WI38 (cell line): Measurements from ENCODE around the gene CPPED1.

ENCODE experiments used
- H3K4me3 ChIP-seq: 2 replicates; pipeline ENCODE4 v1.5.1; 2011; ENCODE audit warnings: low read depth, mild to moderate bottlenecking, control low read depth, low read length
- TF ChIP-seq, protein P1 (sequence below): IDR thresholded peaks from 2 replicates; pipeline ENCODE4 v1.5.1; 2012; ENCODE audit warnings: low read depth, mild to moderate bottlenecking, control low read depth, low read length

CPPED1 gene

DNA sequence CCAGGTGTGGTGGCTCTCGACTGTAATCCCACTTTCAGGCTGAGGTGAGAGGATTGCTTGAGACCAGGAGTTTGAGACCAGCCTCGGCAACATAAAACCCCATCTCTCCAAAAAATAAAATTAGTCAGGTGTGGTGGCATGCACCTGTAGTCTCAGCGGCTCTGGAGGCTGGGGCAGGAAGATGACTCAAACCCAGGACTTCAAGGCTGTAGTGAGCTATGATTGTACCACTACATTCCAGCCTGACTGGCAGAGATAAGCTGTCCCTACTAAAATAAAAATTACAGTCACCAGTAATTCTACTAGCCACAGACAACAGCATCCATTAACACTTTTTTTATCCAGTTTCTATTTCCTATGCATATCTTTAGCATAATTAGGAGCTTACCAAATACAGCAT is 176.3 kb downstream of the CPPED1 start:
- no peak overlapping the region for H3K4me3 ChIP-seq

DNA sequence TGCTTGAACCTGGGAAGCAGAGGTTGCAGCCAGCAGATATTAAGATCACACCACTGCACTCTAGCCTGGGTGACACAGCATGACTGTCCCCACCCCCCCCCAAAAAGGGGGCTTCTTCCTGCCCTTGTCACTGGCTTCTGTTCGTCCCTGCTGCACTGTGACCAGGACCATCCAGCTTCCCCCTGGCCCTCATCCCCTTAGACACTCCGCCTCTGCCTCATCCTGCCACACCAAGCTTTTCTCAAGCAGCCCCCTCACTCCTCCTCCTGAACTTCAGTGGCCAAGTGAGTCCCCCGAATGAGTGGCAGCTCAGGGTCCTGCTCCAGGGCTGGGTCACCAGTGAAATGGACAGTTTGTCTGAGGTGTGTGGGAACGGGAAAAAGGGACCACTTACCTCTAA is 177.3 kb downstream of the CPPED1 start:
- TF ChIP-seq, protein P1, sequence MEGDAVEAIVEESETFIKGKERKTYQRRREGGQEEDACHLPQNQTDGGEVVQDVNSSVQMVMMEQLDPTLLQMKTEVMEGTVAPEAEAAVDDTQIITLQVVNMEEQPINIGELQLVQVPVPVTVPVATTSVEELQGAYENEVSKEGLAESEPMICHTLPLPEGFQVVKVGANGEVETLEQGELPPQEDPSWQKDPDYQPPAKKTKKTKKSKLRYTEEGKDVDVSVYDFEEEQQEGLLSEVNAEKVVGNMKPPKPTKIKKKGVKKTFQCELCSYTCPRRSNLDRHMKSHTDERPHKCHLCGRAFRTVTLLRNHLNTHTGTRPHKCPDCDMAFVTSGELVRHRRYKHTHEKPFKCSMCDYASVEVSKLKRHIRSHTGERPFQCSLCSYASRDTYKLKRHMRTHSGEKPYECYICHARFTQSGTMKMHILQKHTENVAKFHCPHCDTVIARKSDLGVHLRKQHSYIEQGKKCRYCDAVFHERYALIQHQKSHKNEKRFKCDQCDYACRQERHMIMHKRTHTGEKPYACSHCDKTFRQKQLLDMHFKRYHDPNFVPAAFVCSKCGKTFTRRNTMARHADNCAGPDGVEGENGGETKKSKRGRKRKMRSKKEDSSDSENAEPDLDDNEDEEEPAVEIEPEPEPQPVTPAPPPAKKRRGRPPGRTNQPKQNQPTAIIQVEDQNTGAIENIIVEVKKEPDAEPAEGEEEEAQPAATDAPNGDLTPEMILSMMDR, result no peak
- H3K4me3 ChIP-seq, result no peak overlapping the region

More for the DNA sequence above, 176.3 kb downstream of the CPPED1 start:
- TF ChIP-seq, protein P1, result no peak

DNA sequence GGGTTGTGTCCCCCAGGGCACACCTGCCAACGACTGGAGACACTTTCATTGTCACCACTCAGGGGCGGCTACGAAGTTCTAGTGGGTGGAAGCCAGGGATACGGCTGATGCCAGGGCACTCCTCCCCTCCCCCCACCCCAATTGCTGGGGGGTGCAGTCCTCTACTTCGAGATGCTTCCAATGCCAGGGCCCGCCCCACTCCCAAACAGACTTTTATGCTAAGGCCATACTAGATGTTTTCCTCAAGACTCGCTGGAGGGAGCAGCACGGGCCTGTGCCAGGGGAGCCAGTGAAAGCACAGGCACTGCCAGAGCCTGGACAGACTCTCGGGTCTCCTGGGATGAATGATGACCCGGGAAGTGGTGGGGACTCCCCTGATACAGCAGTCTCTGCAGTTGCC is 178.0 kb downstream of the CPPED1 start:
- TF ChIP-seq, protein P1, result no peak
- H3K4me3 ChIP-seq, result no peak overlapping the region

DNA sequence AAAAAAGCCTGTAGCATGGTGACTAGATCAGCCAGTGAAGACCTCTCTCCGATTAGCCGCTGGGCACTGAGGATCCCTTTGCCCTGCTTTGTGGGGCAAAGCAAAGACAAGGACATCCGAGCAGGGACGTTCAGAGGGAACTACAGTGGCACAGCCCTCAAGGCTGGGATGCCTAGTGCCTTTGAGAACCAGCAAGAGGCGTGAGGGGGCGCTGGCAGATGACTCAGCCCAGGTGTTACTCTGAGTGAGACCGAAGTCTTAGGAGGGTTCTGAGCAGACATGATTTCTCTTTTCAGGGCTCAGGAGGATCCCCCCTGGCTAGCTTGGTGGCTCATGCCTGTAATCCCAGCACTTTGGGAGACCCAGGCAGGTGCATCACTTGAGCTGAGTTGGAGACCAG is 178.6 kb downstream of the CPPED1 start:
- TF ChIP-seq, protein P1, result no peak
- no peak overlapping the region for H3K4me3 ChIP-seq

DNA sequence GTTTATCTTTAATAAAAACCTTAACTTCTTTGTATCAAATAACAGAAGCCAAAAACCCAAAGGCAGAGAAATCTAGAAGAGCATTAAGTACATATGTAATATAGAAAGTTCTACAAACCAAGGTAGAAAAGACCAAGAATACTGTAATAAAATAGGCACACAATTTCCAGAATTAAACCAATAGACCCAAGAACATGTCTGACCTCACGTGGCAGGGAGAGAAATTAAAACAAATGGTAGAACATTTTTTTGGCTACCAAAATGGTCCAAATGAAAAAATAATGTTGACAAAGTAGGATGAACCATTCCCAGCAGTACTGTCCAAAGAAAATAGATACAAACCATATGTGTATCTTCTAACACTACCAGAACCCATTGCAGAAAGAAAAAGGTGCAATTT is 183.5 kb downstream of the CPPED1 start:
- TF ChIP-seq, protein P1, result no peak

DNA sequence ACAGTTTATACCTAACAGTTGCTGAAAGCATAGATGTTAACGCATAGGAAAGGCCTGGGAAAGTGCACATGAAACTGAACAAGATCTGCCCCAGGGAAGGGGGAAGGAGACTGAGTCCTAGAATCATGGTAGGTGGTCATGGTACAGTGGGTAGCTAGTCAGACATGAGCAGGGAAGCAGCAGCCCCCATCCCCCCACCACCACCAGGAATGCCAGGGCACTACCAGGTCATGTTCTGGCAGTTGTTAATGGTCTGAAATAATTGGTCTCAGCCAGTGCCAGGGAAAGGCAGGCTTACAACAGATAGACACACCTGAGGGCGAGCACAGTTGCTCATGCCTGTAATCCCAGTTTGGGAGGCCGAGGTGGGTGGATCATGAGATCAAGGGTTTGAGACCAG is 185.2 kb downstream of the CPPED1 start:
- TF ChIP-seq, protein P1, result no peak

More for the DNA sequence above, 183.5 kb downstream of the CPPED1 start:
- H3K4me3 ChIP-seq, result no peak overlapping the region

DNA sequence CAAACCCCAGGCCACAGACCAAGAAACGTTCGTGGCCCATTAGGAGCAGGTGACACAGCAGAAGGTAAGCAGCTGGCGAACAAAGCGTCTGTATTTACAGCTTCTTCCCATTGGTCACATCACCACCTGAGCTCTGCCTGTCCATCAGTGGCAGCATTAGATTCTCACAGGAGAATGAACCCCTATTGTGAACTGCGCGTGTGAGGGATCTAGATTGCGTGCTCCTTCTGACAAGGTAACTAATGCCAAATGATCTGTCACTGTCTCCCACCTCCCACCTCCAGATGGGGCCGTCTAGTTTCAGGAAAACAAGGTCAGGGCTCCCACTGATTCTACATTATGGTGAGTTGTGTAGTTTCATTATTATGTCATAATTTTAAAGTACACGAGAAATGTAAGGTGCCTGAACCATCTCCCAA is 186.3 kb downstream of the CPPED1 start:
- TF ChIP-seq, protein P1, result no peak
- H3K4me3 ChIP-seq, result no peak overlapping the region

More for the DNA sequence above, 185.2 kb downstream of the CPPED1 start:
- no peak overlapping the region for H3K4me3 ChIP-seq
